ENCODE measurements around the gene CD59.
"Not testable (repeated sequence)": the region's sequence is repeated elsewhere in the genome, so short reads cannot be mapped to it uniquely, and the experiment has no call there.

The CD59 gene

GRCh38 chr11:33742249-33742851 is 6.1 kb upstream of the CD59 start:
- no peak for DNase-seq (ENCODE audit: low read depth in 3 of 3)

GRCh38 chr11:33741806-33742205 is 5.6 kb upstream of the CD59 start:
- DNase-seq (ENCODE audit: low read depth in 3 of 3) = no peak

- DNase-seq (ENCODE audit: low read depth in 3 of 3) = no peak
These were observed 1.2 kb upstream of the CD59 start for GRCh38 chr11:33737362-33737821.

- DNase-seq (ENCODE audit: low read depth in 3 of 3) = peak in 1 of 3 experiments; percentile 2
These were observed 714 bp downstream of the CD59 start for GRCh38 chr11:33735271-33736147.

- no peak for DNase-seq (ENCODE audit: low read depth in 3 of 3)
These were observed 1.6 kb downstream of the CD59 start for GRCh38 chr11:33734441-33735270.

GRCh38 chr11:33733980-33734379 is 2.2 kb downstream of the CD59 start:
- no peak for DNase-seq (ENCODE audit: low read depth in 3 of 3)

- DNase-seq (ENCODE audit: low read depth in 3 of 3) = no peak
These were observed 4.3 kb downstream of the CD59 start for GRCh38 chr11:33731723-33732531.

- DNase-seq (ENCODE audit: low read depth in 3 of 3) = no peak
These were observed 5.5 kb downstream of the CD59 start for GRCh38 chr11:33730716-33731115.

- not testable (repeated sequence) for DNase-seq (ENCODE audit: low read depth in 3 of 3)
These were observed 7.1 kb downstream of the CD59 start for GRCh38 chr11:33729072-33729664.

GRCh38 chr11:33727539-33727938 is 8.7 kb downstream of the CD59 start:
- DNase-seq (ENCODE audit: low read depth in 3 of 3) = not testable (repeated sequence)

GRCh38 chr11:33725496-33725895 is 10.7 kb downstream of the CD59 start:
- DNase-seq (ENCODE audit: low read depth in 3 of 3) = no peak

- DNase-seq (ENCODE audit: low read depth in 3 of 3) = no peak
These were observed 11.6 kb downstream of the CD59 start for GRCh38 chr11:33724644-33725035.

GRCh38 chr11:33723238-33723881 is 12.9 kb downstream of the CD59 start:
- DNase-seq (ENCODE audit: low read depth in 3 of 3) = no peak

GRCh38 chr11:33722590-33723234 is 13.5 kb downstream of the CD59 start:
- DNase-seq (ENCODE audit: low read depth in 3 of 3) = no peak

- no peak for DNase-seq (ENCODE audit: low read depth in 3 of 3)
These were observed 14.2 kb downstream of the CD59 start for GRCh38 chr11:33721984-33722383.

GRCh38 chr11:33721426-33721825 is 14.8 kb downstream of the CD59 start:
- DNase-seq (ENCODE audit: low read depth in 3 of 3) = no peak

GRCh38 chr11:33719587-33719986 is 16.6 kb downstream of the CD59 start:
- no peak for DNase-seq (ENCODE audit: low read depth in 3 of 3)

- no peak for DNase-seq (ENCODE audit: low read depth in 3 of 3)
These were observed 17.8 kb downstream of the CD59 start for GRCh38 chr11:33718440-33718839.

GRCh38 chr11:33716243-33716642 is 20.0 kb downstream of the CD59 start:
- no peak for DNase-seq (ENCODE audit: low read depth in 3 of 3)

- DNase-seq (ENCODE audit: low read depth in 3 of 3) = no peak
These were observed 22.3 kb downstream of the CD59 start for GRCh38 chr11:33713856-33714398.
